COLO829 (cell line): ENCODE results near the gene ADCK1.
"Not testable (repeated sequence)": the region's sequence is repeated elsewhere in the genome, so short reads cannot be mapped to it uniquely, and the experiment has no call there.

Source experiments
- DNase-seq: peaks from one replicate; pipeline ENCODE4 v3.0.0; 2012; ENCODE audit warnings: low spot score

ADCK1 gene

DNA sequence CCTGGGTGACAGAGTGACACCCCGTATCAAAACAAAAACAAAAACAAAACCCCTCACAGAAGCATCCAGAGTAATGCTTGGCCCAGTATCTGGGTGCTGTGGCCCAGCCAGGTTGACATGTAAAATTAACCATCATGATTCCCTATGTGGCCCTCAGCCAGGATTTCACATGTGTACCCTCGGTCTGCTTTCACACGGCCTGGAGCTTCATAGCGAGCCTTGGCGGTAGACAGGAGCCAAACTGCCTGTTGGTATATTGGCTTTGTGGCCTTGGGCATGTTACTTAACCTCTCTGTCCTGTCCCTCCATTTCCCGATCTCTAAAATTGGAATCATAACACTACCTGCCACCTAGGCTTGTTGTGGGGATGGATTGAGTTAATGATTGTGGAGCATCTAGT is 65.5 kb downstream of the ADCK1 start:
- DNase-seq, result no peak

- no peak for DNase-seq
These were observed 67.0 kb downstream of the ADCK1 start for GRCh38 chr14:77866932-77867331.

- DNase-seq, result no peak
These were observed 67.6 kb downstream of the ADCK1 start for GRCh38 chr14:77867476-77867875.

DNA sequence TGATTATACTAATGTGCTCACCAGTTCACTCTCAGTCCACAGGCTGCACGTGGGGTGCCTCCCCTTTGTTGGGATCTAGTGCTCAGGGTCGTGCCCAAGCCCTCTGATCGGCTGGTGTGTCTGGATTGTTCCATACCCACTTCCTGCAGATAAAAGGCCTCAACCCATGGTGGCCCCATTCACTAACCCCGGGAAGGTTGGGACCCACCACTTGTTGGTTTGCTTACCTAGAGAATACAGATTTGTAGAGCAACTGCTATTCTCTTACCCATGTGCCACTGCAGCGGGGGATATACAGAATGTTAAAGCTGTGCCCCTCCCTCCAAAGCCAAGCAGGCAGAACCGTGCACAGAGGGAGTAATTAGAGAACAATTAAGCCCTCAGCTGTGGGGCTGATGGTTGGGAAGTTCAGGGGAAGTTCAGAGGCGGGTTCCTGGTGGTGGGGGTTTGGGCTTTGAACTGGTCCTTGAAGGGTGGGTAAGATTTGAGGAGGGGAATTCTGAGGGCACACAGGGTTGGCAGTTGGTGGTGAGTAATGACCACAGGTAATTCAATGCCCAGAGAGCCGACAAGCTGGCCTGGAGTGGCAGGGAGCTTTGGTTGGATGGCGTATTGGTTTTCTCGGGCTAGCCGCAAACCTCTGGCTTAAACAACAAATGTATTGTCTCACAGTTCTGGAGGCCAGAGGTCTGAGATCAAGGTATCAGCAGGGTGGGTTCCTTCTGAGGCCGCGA is 68.8 kb downstream of the ADCK1 start:
- DNase-seq, result no peak

- DNase-seq, result no peak
These were observed 69.4 kb downstream of the ADCK1 start for GRCh38 chr14:77869340-77869739.

DNA sequence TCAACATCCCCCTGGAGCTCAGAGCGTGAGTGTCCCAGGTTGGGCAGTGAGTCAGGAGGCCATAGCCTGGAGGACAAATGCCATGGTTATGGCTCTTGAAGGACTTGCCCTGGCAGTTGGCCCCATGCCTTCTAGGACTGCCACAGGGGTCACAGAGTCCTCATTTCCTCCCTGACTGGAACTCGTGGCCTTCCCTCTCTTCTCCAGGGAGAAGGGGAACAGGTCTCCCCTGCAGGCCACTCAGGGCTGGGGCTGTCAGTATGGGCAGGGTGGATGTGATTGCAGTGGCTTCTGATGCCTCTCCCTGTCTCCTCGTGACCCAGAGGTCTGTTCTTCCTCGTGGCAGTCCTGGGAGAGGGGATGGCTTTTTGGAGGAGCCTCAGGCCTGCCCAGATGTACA is 70.7 kb downstream of the ADCK1 start:
- no peak for DNase-seq

DNA sequence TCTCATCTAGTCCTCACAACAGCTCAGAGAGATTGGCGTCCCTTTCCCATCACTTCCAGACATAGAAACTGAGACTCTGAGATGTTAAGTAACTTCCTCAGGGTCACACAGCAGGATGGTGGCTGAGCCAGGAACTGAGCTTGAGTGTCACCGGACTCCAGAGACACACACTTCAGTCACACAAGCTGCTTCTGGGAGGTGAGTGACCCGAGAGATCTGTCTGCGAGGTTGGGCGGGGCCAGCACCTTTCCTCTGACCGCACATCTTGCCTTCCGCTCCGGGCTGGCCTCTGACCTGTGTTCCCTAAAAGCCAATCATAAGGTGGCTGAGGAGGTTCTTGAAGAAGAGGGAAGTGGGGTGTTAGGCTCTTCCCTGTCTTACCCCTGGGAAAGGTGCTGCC is 72.2 kb downstream of the ADCK1 start:
- no peak for DNase-seq

- DNase-seq, result no peak
These were observed 73.1 kb downstream of the ADCK1 start for GRCh38 chr14:77872983-77873382.

- no peak for DNase-seq
These were observed 78.9 kb downstream of the ADCK1 start for GRCh38 chr14:77878783-77879182.

DNA sequence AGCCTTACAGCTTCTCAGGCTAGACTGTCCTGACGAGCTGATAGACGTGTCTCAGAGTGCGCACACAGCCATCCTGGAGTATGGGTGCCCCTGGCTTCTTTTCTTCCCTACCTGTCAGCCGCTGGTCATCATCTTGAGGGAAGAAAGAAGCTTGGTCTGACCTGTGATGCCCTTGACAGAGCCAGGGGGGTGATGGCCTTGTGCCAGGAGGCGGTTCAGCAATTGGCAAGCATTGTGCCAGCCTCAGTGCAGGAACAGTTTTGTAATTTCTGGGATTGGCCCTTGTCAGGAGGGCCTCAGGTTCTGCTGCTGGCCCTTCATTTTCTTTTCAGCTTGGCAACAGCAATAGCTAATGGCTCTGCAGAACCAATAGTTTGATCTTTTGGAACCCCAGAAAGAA is 80.1 kb downstream of the ADCK1 start:
- DNase-seq, result no peak

DNA sequence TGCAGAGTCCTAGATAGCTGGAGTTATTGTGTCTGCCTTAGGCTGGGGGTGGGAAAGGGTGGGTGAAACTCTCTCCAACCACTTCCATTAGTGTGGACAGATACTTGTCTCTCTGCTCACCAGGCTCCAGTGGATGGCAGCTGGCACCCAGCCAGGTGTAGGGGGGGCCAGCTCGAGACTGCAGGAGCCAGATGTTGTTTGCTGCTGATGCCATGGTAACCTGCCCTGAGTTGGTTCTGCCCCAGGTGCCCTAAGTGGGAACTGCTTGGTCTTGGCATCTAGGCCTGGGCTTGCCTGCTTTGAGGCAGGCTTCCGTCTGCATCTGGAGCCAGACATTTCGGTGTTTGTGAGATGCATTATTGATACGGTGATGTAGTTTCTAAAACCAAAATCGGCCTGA is 82.2 kb downstream of the ADCK1 start:
- DNase-seq, result no peak

DNA sequence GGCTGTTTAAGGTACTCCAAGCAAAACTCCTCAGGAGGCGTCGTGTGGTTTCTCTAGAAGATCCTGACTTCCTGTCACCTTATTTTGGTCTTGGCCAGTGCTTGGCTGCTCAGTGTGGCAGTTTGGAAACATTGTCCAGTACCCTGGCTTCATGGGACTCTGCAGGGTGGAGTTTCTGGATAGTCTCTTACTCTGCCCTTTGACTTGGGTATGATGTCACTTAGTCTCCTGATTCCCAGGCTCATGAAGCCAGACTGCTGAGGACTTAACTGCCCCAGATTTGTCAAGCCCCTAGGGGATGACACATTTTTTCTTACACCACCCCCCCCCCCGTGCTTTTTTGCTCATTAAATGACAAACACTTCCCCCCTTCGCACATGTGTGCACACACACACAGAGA is 82.7 kb downstream of the ADCK1 start:
- no peak for DNase-seq

- no peak for DNase-seq
These were observed 83.4 kb downstream of the ADCK1 start for GRCh38 chr14:77883131-77883846.

GRCh38 chr14:77883847-77884238 is 83.9 kb downstream of the ADCK1 start:
- DNase-seq, result no peak

DNA sequence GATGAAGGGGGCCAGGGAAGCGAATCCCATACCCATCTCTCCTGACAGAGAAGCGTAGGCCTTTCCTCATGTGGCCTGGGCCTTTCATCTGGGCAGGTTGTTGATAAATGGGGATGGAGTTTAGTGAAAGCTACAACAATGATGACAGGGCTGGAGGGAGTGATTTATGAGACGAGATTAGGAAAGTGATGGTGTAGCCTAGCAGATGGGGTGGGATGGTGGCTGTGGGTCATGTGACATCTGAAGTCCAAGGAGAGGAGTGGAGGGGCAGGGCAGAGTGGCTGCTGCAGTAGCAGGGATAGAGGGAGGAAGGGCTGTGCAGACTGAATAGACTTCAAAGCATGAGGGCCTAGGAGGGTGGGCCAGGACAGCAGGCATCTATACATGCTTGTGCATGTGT is 85.5 kb downstream of the ADCK1 start:
- DNase-seq, result no peak

GRCh38 chr14:77886010-77886409 is 86.1 kb downstream of the ADCK1 start:
- no peak for DNase-seq

DNA sequence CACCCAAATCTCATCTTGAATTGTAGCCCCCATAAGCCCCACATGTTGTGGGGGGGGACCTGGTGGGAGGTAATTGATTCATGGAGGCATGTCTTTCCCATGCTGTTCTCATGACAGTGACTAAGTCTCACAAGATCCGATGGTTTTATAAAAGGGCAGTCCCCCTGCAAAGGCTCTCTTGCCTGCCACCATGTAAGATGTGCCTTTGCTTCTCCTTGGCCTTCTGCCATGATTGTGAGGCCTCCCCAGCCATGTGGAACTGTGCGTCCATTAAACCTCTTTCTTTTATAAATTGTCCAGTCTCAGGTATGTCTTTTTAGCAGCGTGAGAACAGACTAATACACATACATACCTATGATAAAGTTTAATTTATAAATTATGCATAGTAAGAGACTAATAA is 89.0 kb downstream of the ADCK1 start:
- not testable (repeated sequence) for DNase-seq

DNA sequence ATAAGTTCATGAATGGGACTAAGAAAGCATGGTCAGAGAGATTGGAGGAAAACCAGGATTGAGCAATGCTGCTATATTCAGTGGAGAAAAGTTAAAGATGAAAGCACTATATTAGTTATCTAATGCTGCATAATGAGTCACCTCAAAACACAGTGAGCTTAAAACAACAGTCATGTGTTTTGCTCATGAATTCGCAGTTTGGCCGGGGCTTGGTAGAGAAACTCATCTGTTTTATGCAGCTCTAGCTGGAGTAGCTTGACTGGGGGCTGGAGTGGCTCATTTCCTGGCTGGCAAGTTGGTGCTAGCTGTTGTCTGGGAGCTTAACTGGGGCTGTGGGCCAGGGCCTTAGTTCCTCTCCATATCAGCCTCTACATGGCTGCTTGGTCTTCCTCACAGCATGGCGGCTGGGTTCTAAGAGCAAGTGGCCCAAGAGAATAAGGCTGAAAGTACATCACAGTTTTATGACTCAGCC is 90.1 kb downstream of the ADCK1 start:
- peak; percentile 35 for DNase-seq

GRCh38 chr14:77890873-77891272 is 91.0 kb downstream of the ADCK1 start:
- DNase-seq, result no peak

DNA sequence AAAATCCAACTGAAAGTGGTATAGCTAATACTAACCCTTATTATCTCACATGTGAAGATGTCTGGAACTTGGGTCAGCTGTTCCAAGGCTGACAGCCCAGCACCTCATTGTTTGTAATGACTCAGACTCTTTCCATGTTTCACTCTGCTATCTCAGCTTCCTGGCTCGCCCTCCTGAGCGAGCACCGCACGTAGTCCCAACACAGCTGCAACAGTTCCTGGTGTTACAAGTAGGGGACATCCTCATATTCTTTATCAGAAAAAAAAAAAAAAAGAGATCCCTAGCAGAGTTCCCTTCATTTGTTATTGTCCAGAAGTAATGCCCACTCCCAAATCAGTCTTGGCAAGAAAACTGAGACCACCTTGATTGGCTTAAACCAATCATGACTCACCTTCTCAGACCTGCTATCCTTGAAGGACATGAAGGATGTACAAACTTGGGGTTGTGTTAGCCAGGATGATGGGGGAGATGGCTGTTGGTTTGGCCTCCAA is 92.5 kb downstream of the ADCK1 start:
- DNase-seq, result no peak

GRCh38 chr14:77892890-77893484 is 93.1 kb downstream of the ADCK1 start:
- DNase-seq, result no peak

- DNase-seq, result no peak
These were observed 97.5 kb downstream of the ADCK1 start for GRCh38 chr14:77897374-77897773.

- no peak for DNase-seq
These were observed 102.9 kb downstream of the ADCK1 start for GRCh38 chr14:77902811-77903210.
